HepG2 (cell line): ENCODE results near the gene ACACB. TPM values are rescaled to one million over a fixed set of nuclear protein-coding genes. Genes with fewer than 3 reads are reported as not detected.

Experiments
- ARNTL ChIP-seq: sonication (generic); formaldehyde crosslinking; IDR thresholded peaks from 2 replicates; pipeline ENCODE4 v1.4.0; 2020; ENCODE audit warnings: mild to moderate bottlenecking, missing genetic modification reagents
- ATF3 ChIP-seq: sonication (generic); formaldehyde crosslinking; IDR thresholded peaks from 2 replicates; pipeline ENCODE4 v1.4.0; 2020; ENCODE audit warnings: missing genetic modification reagents
- DNMT3B ChIP-seq: conservative IDR thresholded peaks from 2 replicates; pipeline ENCODE4 v1.6.1; 2016; ENCODE audit warnings: missing biosample characterization, control low read depth
- HOMEZ ChIP-seq: IDR thresholded peaks from 2 replicates; pipeline ENCODE4 v1.6.1; 2016; ENCODE audit warnings: low read depth
- HOXD1 ChIP-seq: sonication (generic); formaldehyde crosslinking; IDR thresholded peaks from 2 replicates; pipeline ENCODE4 v1.5.0; 2020; ENCODE audit warnings: missing genetic modification reagents
- JARID2 ChIP-seq: sonication (generic); formaldehyde crosslinking; IDR thresholded peaks from 2 replicates; pipeline ENCODE4 v1.8.1; 2023; ENCODE audit warnings: missing genetic modification reagents, inconsistent platforms; ENCODE audit not compliant: insufficient replicate concordance
- KIAA2018 ChIP-seq: sonication (generic); formaldehyde crosslinking; IDR thresholded peaks from 2 replicates; pipeline ENCODE4 v1.5.0; 2020; ENCODE audit warnings: mild to moderate bottlenecking, missing genetic modification reagents, borderline replicate concordance
- PCBP1 ChIP-seq: fragments of 200-400 bp; formaldehyde crosslinking; IDR thresholded peaks from 2 replicates; pipeline ENCODE4 v1.6.1; 2017; ENCODE audit warnings: mild to moderate bottlenecking, low read depth, low read length, borderline replicate concordance
- PLRG1 ChIP-seq: fragments of 450-650 bp; conservative IDR thresholded peaks from 2 replicates; pipeline ENCODE4 v1.6.1; 2016
- ZBED4 ChIP-seq: sonication (generic); formaldehyde crosslinking; IDR thresholded peaks from 2 replicates; pipeline ENCODE4 v1.4.0; 2020; ENCODE audit warnings: missing genetic modification reagents, borderline replicate concordance
- ZBTB7B ChIP-seq: sonication (generic); formaldehyde crosslinking; IDR thresholded peaks from 2 replicates; pipeline ENCODE4 v1.4.0; 2020; ENCODE audit warnings: missing genetic modification reagents
- ZBTB8A ChIP-seq: sonication (generic); formaldehyde crosslinking; IDR thresholded peaks from 2 replicates; pipeline ENCODE4 v1.4.0; 2020; ENCODE audit warnings: mild to moderate bottlenecking, low read depth, missing genetic modification reagents, borderline replicate concordance
- ZNF160 ChIP-seq: sonication (generic); formaldehyde crosslinking; IDR thresholded peaks from 2 replicates; pipeline ENCODE4 v1.8.0; 2022; ENCODE audit warnings: mild to moderate bottlenecking, inconsistent platforms, missing genetic modification reagents
- ZNF20 ChIP-seq: sonication (generic); formaldehyde crosslinking; IDR thresholded peaks from 2 replicates; pipeline ENCODE4 v1.4.0; 2020; ENCODE audit warnings: mild to moderate bottlenecking, moderate library complexity, missing genetic modification reagents
- ZNF598 ChIP-seq: sonication (generic); formaldehyde crosslinking; IDR thresholded peaks from 2 replicates; pipeline ENCODE4 v1.5.1; 2020; ENCODE audit warnings: mild to moderate bottlenecking, missing genetic modification reagents, borderline replicate concordance
- ZNF709 ChIP-seq: sonication (generic); formaldehyde crosslinking; IDR thresholded peaks from 2 replicates; pipeline ENCODE4 v1.5.0; 2020; ENCODE audit warnings: mild to moderate bottlenecking, missing genetic modification reagents
- ZNF766 ChIP-seq: sonication (generic); formaldehyde crosslinking; IDR thresholded peaks from 2 replicates; pipeline ENCODE4 v1.5.0; 2020; ENCODE audit warnings: missing genetic modification reagents, borderline replicate concordance
- polyA plus RNA-seq, 8 experiments: library from polyadenylated mRNA; depleted of rRNA in 3 of 8; stranded (reverse) in 7 of 8; unstranded in 1 of 8; fragments of >200 nt; fragmentation: Illumina TruSeq in 4 of 8; extraction: Trizol in 4 of 8; gene quantifications; 2 replicates each; pipeline versions ENCODE4 v1.2.1 to v1.2.3, GENCODE V29; 2011 to 2016; ENCODE audit warnings: low read depth in 4 of 8, missing spikeins in 1 of 8, mixed read lengths in 1 of 8; ENCODE audit not compliant: insufficient read depth in 1 of 8
- total RNA-seq, 5 experiments: library from RNA; depleted of rRNA; stranded (reverse); fragments of >200 nt; fragmentation: Illumina TruSeq; extraction: Trizol; gene quantifications; 2 replicates each; pipeline ENCODE4 v1.2.3, GENCODE V29; 2016; ENCODE audit warnings: low read depth in 1 of 5

The ACACB gene
- total and polyA plus RNA-seq, 2 of the 13 experiments (the other 11 are each of a cell fraction or from before 2014, with no cell fraction given), result 6.2 to 8.6 TPM

- TF ChIP-seq KIAA2018 (CRISPR knock-in tag) (no peak), ZNF709 (CRISPR knock-in tag) (no peak), HOXD1 (no peak), ZBTB7B (peak; percentile 65), ZNF598 (CRISPR knock-in tag) (no peak; the same call in 1 of the 2 replicates), HOMEZ (CRISPR knock-in tag) (no peak), JARID2 (CRISPR knock-in tag) (no peak), ZNF20 (CRISPR knock-in tag) (no peak), DNMT3B (CRISPR knock-in tag) (no peak), ZNF766 (no peak), ATF3 (CRISPR knock-in tag) (0 out of 2 replicates have a peak, but pooled peaks have one; percentile 22), ZNF160 (0 out of 2 replicates have a peak, but pooled peaks have one; percentile 64), ARNTL (CRISPR knock-in tag) (no peak), PCBP1 (no peak), PLRG1 (no peak), ZBED4 (CRISPR knock-in tag) (no peak), ZBTB8A (no peak)
Measured at GRCh38 chr12:109110988-109111495, 5.3 kb upstream of the ACACB start (continued).
